Stimulated activated CD8-positive, alpha-beta memory T cell treated with anti-CD3 and anti-CD28 coated beads, Interleukin-7, amount 100 ng/mL, for 4 hours (primary cell): ENCODE results near the gene CAPN11.

ENCODE experiments used
- DNase-seq, 2 donors: peaks; one replicate each; pipeline ENCODE4 v3.0.0-alpha.2; 2020; ENCODE audit warnings: low read depth in 2 of 2

Gene CAPN11

GRCh38 chr6:44158770-44159228, at the start of gene CAPN11:
TSS of gene CAPN11 (plus strand) at chr6:44158820. CDS start at chr6:44158849, 29 bp downstream.
- DNase-seq: no peak

- DNase-seq: no peak
Observed at GRCh38 chr6:44109212-44109611, 49.4 kb upstream of the CAPN11 start.

GRCh38 chr6:44110005-44110676, 48.5 kb upstream of the CAPN11 start:
- DNase-seq: no peak

GRCh38 chr6:44110966-44111365, 47.7 kb upstream of the CAPN11 start:
- DNase-seq: no peak

- DNase-seq: no peak
Observed at GRCh38 chr6:44111434-44112417, 46.9 kb upstream of the CAPN11 start.

GRCh38 chr6:44113414-44113813, 45.2 kb upstream of the CAPN11 start:
- DNase-seq: no peak

GRCh38 chr6:44115866-44116265, 42.8 kb upstream of the CAPN11 start:
- DNase-seq: no peak

- no peak for DNase-seq
Observed at GRCh38 chr6:44116641-44117382, 41.8 kb upstream of the CAPN11 start.

- no peak for DNase-seq
Observed at GRCh38 chr6:44117397-44118128, 41.1 kb upstream of the CAPN11 start.

GRCh38 chr6:44119704-44120262, 38.8 kb upstream of the CAPN11 start:
- DNase-seq: no peak

- DNase-seq: no peak
Observed at GRCh38 chr6:44120692-44121443, 37.8 kb upstream of the CAPN11 start.

- no peak for DNase-seq
Observed at GRCh38 chr6:44122801-44123200, 35.8 kb upstream of the CAPN11 start.

- DNase-seq: no peak
Observed at GRCh38 chr6:44123544-44123943, 35.1 kb upstream of the CAPN11 start.

GRCh38 chr6:44126320-44127149, 32.1 kb upstream of the CAPN11 start:
- peak; percentile 65 to 75 for DNase-seq

GRCh38 chr6:44127186-44128019, 31.2 kb upstream of the CAPN11 start, which contains the start of the genes MRPL14 and TMEM63B:
TSS of gene MRPL14 (minus strand) at chr6:44127452. CDS start at chr6:44116611, 10,841 bp downstream.
TSS of gene TMEM63B (plus strand) at chr6:44127554. CDS start at chr6:44134585, 7,031 bp downstream.
- peak; percentile 74 to 89 for DNase-seq

GRCh38 chr6:44128020-44128917, 30.4 kb upstream of the CAPN11 start:
- DNase-seq: no peak

GRCh38 chr6:44129841-44130322, 28.7 kb upstream of the CAPN11 start:
- no peak for DNase-seq
